EL (cell line): ENCODE data around the gene STK32C.

Experiments
- DNase-seq: peaks from one replicate; pipeline ENCODE4 v3.0.0-alpha.2; 2016

Gene STK32C

DNA sequence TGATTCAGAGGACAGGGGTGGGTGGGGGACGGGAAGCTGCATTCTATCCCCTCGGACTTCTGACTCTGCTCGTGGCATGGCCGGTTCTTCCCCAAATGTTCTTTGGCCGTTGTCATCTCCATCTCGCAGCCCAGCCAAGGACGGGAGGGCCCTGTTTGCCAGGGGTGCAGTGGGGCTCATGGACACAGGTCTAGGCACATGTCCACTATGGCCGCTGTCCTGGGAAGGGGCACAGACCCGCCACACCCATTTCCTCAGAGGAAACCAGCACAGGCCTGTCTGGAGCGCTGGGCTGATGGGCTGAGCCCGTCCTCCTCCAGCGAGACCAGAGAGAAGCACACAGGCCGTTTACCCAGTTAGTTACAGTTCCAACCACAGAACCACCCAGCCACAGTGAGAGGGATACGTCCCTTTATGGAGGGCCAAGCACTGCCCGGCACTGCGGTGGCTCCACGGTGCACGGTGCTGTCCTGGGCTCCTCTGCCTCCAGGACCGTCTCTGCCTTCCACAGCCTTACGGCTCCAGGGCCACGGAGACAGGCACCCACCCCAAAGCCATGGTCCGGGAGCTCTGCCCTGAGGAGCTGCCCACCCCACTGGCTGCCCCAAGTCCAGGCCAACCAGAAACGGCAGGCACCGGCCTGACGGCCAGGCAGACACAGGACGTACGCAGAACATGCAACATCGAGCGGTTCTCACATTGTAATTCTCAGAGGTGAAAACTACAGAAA is 100.8 kb downstream of the STK32C start:
- DNase-seq: no peak

DNA sequence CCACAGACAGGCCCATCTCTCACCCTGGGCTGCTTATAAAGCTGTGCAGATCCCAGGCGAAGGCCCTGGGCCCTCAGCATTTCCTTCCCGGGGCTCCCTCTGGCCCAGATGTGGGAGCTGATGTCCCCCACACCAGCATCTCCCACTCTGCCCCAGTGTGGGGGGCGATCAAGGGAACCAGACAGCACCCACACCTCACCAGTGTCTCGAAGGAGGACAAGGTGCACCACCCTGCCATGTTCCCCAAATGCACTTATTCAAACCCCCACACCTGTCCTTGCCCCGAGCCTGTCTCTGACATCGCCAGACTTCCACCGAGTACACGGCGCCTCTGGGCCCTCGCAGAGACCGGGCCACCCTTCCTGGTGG is 101.4 kb downstream of the STK32C start:
- DNase-seq: no peak

DNA sequence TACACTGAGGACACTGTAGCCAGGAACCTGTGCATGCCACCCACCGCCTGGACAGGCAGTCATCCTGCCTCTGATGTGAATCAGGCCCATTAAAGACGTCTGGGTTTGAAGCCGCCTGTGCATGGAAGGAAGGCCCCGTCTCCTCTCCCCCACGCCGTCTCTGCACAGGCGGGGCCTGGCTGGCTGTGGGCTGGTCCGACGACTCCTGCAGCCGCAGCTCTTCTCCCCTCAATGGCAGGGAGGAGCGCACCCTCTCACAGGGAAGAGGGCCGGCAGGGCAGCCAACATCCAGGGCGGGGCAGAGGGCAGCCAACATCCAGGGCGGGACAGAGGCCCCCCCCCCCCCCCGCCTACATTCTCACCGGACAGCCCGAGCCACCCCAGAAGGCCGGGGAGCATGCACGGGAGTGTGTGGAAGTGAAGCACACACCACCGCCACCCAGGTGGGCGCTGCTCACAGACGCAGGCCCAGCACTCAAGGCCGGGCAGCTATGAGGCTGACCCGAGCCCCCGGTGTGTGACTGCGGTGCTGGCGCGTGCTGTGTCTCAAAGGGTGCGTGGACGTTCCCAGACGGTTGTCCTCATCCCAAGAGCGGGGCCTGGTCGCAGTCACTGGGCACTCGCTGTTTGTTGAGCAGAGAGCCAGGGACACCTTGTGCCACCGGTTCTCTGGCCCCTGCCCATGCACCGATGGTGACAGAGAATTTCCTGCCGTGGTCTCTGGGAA is 101.9 kb downstream of the STK32C start:
- DNase-seq: no peak

DNA sequence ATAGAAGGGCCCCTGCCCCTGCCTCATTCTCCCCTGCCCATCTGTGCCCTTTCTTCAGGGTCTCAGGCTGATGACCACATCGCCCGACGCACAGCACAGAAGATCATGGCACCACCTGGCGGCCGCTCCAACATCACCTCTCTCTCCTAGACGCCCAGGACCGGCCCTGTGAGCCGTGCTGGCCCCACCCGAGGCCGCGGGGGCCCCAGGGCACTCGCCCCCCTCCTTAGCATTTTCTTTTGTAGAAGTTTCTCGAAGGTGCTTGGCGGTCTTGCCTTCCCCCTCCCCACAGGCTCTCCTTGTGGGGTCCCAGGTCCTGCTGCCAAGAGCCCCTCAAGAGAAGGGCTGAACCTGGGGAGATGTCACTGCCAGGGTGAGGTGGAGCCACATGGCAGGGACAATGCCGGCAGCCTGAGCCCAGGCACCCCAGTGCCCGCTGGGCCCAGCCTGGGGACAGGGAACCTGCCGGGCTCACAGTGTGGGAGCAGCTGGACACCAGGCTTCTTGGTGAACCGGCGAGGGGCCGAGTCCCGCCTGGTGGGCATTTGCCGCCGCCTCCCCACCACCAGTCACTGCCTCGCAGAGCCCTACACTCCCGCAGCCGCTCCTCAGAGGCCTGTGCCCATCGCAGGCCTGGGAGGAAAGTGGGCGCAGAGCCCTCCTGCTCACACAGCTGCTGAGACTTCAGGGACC is 102.8 kb downstream of the STK32C start:
- no peak for DNase-seq

DNA sequence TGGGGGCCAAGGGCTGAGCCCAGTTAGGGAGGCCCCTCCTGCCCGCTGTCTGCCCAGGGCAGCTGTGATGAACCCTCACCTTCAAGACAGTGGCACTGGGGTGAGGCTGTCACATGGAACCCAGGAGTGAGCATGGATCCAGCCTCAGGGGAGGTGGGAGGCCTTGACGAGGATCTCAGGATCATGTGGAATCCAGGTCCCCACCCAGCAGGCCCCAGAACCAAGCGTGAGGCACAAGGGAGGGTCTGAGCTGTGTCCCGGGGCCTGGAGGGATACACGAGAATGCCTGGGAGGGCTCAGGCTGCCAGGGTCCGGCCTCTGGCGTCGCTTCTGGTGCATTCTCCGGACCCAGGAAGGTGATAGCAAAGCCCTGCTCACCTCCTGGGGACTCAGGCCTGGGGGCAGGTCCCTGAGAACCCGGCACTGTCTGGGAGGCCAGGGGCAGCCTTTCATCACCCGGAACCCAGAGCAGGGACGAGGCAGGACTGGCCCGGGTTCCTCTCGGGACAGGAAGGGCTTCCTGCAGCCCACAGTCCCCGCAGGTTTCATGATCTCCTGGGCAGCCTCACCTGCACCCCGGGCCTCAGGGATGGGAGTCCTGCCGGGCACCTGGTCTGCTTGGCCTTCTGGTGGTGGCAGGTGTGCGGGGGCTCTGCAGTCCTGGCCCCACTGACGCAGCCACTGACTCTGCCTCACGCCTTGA is 103.5 kb downstream of the STK32C start:
- DNase-seq: no peak

DNA sequence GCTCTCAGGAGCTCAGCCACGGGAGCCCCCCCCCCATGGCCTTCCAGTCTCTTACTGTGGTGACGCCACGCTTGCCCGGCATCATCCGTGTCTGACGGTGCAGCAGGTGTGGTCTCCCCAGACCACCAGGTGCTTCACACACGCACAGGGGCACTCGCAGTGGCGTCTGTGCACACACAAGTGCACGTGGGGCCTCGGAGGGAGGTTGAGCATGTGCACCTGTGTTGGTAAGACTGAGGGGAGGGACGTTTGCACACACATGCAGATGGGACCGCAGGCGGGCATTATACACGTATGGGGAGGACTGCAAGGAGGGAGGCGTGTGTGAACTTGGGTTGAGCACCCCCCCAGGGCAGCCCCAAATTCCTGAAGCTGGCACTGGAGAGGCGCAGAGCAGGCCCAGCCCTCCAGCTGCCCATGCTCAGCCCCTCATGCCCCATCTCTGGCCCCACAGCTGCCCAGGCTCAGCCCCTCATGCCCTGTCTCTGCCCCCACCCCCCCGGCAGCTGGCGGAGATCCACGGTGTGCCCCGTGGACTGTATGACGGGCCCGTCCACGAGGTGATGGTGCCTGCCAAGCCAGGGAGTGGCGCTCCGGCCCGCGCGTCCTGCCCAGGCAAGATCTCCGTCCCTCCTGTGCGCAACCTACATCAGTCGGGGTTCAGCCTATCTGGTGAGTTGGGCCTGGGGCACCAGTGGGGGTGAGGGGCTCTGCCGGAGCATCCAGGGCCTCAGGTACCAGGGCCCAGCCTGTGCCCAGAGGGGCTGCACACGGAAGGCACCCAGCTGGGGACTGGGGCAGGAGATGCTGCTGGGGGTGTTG is 104.3 kb downstream of the STK32C start:
- no peak for DNase-seq

DNA sequence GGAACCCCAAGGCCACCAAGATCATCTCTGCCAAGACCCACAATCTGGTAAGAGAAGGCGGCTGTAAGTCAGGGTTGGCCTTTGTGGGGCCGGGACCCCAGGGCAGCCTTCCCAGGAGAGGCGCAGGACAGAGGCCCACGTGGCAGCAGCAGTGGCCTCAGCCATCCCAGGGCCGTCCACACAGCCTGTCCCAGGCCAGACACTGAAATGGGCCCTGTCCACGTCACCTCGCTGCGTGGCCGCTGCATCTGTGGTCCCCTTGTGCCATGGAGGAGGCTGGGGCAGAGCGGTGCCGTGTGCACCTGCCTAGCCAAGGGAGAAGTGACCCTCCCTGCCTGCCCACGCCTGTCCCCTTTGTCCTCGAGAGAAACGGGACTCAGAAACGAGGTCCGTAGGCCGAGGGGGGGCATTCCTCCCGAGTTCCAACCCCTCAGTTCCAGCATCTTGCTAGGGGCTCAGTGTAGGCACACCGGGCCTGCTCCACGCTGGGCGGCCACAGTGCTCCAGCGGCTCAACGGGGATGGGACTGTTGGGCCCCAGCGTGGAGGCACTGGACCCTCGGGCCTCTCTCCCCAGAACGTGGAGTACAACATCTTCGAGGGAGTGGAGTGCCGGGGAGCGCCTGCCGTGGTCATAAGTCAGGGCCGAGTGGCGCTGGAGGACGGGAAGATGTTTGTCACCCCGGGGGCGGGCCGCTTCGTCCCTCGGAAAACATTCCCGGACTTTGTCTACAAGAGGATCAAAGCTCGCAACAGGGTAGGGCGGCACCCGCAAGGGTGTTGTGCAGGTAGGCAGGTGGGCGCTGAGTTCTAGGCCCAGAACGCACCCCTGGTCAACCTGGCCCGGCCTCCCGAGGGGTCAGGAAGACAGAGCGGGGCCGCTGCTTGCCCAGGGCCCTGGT is 105.4 kb downstream of the STK32C start:
- DNase-seq: no peak

DNA sequence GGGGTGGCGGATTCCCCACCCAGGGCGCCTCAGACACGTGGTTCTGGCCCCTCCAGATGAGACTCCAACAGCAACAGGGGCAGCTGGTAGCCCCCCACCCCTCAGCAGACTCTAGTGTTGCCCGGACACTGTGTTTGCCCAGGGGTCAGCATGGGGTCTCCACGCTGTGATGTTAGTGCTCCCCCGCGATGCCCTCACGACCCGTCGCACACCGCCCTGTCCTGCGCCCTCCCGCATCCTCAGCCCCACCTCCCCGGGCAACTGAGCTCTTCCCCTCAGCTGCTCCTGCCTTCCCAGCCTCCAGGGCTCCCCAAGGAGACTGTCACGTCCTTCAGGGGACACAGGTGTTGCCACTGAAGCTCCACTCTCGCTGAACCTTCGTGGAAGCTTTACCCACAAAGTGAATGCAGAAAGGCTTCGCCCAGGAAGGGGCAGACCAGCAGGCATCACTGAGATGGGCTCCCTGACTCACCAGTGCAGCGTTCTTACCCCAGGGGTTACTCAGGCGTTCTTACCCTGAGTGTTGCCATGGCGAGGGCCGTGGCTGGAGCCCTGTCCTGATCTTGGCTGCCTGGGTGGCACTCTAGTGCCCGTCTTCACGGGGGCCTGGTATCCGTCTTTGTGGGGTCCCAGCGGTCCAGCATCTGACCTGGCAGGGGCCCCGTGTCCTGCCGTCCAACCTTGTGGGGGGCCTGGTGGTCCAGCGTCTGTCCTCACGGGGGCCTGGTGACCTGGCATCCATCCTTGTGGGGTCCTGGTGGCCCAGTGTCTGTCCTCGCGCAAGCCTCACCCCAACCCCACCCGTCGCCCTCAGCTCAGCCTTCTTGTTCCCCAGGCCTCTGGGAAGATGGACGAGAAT is 106.4 kb downstream of the STK32C start:
- no peak for DNase-seq

DNA sequence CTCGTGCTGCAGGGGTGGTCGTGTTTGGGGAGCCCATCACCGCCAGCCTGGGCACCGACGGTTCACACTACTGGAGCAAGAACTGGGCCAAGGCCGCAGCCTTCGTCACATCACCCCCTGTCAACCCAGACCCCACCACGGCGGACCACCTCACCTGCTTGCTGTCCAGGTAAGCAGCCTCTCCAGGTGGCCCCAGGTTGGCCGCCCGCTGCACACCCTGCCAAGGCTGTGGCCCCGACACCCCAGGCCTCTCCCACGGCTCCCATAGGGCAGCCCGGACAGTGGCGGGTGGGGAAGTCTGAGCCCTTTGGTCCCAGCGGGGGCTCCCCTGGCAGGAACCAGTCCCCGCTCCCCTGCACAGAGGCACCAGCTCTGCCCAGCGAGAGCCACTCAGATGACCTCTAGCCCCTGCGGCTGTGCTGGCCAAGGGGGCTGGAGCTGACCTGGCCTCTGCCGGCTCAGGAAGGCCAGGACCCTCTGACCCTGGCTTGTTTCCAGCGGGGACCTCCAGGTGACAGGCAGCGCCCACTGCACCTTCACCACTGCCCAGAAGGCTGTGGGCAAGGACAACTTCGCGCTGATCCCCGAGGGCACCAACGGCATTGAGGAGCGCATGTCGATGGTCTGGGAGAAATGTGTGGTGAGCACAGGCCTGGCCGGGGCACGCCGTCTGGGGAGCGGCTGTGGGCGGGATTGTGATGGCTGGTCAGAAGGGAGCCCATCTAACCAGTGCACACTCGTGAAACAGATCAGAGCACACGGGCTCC is 107.2 kb downstream of the STK32C start:
- no peak for DNase-seq

DNA sequence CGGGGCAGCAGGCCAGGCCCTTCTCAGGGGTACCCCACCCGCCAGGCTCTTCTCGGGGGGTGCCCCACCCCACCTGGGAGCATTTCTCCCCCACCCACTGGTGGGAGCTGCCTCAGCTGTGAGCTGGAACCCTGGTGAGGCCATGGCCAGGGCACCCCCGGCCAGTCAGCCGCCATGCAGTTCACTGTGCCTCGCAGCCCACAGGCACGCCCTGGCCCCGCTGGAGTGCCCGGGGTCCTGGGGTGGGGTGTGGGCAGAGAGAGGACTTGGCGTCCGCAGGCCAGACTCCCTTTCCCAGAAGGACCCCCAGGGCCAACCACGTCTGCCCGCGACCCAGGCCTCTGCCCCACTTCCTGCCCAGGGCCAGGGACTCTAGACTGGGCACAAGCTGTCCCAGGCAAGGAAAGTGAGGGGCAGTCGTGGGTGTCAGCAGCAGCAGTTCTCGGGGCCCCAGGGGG is 107.9 kb downstream of the STK32C start:
- no peak for DNase-seq

DNA sequence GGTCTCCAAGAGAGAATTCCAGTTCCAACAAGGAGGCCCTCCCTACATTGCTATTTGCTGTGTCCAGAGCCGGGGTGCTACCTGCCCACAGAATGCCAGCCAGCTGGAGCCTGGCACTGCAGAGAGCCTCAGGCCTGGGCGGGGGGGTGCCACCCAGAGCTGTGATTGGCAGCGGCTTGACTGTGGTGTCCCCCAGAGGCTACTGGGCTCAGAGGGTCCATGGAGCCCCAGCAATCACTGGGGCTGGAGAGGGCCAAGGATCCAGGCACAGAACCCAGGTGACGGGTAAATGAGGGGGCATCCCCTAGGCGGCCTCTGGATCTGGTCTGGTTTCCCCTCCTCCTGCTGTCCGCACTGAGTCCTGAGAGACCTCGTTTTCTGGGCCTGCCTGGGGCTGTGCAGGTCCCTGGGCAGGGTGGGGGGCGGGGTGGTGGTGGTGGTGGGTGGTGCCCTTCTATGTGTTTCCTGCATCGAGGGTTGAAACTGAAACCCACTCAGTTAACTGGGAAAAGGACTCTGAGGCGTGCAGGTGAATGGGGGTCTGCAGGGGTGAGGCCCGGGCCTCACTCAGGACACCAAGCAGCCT is 108.4 kb downstream of the STK32C start:
- DNase-seq: no peak

DNA sequence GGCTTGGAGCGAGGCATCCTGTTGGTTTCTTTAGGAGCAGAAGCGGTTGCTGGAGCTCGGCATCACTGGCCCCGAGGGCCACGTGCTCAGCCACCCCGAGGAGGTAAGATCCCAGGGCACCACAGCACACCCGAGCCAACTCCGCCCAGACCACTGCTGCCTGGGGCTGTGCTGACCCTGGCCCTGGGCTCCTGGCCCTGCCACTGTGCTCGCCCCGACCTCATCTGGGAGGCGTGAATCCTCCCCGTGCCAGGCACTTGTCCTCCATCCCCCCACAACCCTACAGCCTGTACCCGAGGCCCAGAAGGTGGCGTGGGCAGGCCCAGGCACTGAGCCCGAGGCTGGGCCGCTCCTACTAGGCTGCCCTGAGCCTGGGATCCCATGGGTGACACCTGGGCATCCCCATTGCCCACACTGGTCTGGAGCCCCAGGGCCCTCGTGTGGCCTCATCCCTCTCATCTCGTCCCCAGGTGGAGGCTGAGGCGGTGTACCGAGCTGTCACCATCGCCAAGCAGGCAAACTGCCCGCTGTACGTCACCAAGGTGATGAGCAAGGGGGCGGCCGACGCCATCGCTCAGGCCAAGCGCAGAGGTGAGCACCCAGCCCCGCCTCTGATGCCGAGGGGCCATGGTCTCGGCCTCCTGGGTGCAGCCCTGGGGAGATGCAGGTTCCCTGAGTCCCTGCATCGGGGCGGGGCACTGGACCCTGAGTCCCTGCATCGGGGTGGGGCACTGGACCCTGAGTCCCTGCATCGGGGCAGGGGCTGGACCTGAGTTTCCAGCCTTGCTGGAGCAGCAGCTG is 109.2 kb downstream of the STK32C start:
- DNase-seq: no peak

DNA sequence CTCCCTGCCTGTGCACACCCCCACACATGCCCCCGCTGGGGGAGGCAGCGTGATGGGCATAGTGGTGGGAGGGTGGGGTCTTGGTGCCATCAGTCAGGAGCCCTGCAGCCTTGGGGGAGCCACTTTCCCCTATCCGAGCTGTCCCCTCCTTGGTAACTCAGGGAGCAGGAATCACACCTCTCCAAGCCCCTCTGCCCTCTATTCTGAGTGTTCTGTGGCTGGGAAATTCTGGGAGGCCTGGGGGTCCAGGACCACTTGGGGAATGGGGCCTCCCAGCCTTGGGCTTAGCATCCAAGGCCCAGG is 109.7 kb downstream of the STK32C start:
- DNase-seq: no peak

DNA sequence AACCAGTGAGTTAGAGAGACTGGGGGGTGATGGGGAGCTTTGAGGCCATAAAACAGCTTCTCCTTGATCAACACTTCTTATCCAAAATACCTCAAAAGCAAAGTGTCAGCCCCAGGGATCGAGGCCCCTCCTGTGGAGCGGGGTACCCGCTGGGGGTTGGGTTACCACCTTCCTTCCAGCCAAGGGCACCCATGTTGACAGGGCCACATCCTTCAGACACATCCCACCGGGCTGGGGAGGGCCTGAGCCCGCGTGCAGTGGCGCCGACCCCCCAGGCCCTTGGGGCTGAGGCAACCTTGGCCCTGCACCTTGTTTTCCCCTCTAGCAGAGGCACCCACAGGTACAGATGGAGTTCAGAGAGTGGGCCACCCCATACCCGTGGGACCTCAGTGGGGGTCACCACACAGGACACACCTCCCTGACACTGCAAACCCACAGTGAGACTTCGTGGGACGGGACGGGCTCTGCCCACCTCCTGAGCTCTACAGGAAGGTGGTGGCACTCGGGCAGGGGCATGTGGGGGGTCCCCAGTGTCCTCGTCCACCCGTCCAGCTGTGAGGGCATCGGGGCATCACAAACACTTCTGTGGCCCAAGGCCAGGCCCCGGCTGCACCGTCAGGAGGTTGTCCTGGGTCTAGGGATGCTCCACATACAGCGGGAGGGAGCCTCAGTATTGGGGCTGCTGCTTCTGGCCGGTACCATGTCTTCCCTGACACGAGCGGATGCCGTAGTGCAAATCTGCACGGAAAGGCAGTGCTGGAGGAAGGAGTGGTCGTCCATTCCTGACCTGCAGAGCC is 110.3 kb downstream of the STK32C start:
- no peak for DNase-seq

DNA sequence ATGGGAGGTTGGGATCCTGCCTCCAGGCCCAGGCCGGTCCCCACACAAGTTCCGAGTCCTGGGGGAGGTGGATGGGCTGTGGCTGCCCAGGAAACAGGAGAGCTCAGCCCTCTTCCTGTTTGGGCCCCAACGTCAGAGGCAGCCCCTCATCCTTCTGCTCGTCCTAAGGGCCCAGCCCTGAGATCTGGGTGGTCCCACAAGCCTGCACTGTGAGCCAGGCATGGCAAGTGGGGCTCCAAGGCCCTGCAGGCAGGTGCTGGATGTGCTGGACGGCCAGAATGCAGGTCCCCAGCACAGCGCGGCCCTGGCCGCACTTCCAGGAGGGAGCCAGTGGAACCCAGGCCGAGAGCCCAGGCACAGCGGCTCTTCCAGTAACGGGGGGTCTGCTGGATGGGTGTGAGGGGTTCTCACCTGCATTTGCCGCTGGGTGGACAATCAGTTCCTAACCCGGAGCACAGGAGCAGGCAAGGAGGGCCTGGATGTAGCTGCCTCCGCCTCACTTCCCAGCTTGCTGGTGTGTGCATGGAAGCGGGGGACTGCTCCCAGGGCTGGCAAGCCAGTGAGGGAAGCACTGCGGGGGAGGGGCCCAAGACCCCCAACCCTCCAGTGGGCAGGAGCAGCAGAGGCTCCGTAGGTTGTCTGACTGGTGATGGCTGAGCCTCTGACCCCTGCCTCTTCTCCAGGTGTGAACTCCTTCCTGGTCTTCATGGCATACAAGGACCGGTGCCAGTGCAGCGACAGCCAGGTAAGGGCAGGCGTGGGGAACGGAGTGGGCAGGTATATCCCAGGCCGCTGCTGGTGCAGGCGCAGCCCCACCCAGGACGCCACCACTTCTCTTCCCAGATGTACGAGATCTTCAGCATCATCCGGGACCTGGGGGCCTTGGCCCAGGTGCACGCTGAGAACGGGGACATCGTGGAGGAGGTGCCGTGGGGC is 111.3 kb downstream of the STK32C start:
- no peak for DNase-seq

DNA sequence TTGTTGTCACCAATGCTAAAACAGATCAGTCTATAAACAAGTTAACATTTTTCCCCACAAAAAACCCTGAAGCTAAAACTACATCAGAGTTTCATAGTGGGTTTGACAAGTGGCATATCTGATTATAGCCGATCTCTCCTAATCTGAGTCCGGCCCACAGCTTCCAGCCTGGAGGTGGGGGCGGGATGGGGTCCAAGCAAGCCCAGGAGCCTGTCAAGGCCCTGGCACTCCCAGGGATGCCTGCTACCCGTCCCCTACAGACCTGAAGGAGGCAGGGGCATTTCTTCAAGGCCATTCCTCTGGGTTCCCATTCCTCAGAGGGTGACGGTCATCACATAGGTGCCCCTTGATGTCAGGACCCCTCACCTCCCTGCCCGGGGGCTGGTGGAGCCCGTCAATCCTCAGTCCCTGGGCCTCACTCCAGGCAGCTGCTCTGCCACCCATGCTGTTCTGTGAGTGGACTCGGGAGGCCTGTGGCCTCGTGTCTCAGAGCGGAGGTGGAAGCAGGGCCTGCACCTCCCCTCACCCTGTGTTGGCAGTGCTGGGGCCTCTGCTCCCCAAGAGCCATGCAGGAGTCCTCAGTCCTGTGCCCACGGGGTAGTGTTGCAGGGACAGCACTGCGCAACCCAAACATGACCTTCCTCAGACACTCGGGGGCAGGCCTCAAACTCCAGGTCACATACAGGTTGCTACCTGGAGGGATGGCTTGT is 112.2 kb downstream of the STK32C start:
- DNase-seq: no peak
